HT-29 (cell line): ENCODE results near the gene GIT1. TPM values are rescaled to one million over a fixed set of nuclear protein-coding genes. Genes with fewer than 3 reads are reported as not detected.

Experiments used
- DNase-seq: peaks from one replicate; pipeline ENCODE4 v3.0.0-alpha.2; 2015; ENCODE audit warnings: low spot score
- total RNA-seq: library from RNA; depleted of rRNA; stranded (reverse); fragments of >200 nt; shearing (Covaris generic); gene quantifications from 2 replicates; pipeline ENCODE4 v1.2.3, GENCODE V29; 2014; rRNA removed

The GIT1 gene, protein sequence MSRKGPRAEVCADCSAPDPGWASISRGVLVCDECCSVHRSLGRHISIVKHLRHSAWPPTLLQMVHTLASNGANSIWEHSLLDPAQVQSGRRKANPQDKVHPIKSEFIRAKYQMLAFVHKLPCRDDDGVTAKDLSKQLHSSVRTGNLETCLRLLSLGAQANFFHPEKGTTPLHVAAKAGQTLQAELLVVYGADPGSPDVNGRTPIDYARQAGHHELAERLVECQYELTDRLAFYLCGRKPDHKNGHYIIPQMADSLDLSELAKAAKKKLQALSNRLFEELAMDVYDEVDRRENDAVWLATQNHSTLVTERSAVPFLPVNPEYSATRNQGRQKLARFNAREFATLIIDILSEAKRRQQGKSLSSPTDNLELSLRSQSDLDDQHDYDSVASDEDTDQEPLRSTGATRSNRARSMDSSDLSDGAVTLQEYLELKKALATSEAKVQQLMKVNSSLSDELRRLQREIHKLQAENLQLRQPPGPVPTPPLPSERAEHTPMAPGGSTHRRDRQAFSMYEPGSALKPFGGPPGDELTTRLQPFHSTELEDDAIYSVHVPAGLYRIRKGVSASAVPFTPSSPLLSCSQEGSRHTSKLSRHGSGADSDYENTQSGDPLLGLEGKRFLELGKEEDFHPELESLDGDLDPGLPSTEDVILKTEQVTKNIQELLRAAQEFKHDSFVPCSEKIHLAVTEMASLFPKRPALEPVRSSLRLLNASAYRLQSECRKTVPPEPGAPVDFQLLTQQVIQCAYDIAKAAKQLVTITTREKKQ
- total RNA-seq, result 52.2 and 56.3 TPM in 2 replicates

- DNase-seq, result peak; percentile 88
Observed at GRCh38 chr17:29589524-29590410, at the start of gene GIT1. TSS of gene GIT1 (minus strand) at chr17:29589648. CDS start at chr17:29589378, 270 bp downstream.

DNA sequence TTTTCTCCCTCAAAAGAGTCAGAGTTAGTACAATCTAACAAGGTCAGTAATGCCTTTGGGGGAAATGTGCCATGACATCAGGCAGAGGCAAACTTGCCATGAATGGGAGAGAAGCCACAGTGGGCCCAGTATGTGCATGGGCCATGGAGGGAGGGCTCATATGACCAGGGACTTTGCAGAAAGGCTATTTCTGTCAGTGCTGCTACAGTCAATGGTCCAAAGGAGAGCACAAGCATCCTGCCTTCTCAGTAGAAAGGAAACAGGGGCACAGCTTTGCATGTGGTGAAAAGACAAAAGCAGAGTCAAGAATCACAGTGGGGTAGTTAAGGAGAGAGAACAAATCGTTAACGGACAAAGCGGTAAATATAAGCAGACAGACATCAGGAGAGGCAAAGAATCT is 44.4 kb upstream of the GIT1 start:
- no peak for DNase-seq

GRCh38 chr17:29630630-29631193 is 41.3 kb upstream of the GIT1 start:
- DNase-seq, result no peak

GRCh38 chr17:29629839-29630238 is 40.4 kb upstream of the GIT1 start:
- no peak for DNase-seq

GRCh38 chr17:29628644-29629043 is 39.2 kb upstream of the GIT1 start:
- DNase-seq, result no peak

- DNase-seq, result no peak
Observed at GRCh38 chr17:29627951-29628350, 38.5 kb upstream of the GIT1 start.

GRCh38 chr17:29625037-29625750 is 35.7 kb upstream of the GIT1 start:
- DNase-seq, result peak; percentile 39

- no peak for DNase-seq
Observed at GRCh38 chr17:29624586-29624985, 35.1 kb upstream of the GIT1 start.

DNA sequence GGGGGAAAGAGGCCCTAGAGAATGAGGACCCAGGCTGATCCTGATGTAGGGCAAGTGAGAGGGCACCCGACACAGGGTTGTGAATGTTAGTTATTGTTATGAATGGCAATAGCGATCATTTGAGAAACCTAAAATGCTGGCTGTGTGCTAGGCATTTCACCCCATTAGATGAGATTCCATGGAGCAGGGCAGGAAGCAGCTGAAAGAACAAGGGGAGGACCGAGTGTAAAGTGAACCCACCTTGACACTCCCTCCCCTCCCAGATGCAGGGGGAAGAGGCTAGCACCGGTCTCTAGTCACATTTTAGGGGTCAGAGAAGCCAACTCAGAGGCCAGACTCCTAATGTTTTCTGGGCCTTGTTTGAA is 33.8 kb upstream of the GIT1 start:
- DNase-seq, result no peak

DNA sequence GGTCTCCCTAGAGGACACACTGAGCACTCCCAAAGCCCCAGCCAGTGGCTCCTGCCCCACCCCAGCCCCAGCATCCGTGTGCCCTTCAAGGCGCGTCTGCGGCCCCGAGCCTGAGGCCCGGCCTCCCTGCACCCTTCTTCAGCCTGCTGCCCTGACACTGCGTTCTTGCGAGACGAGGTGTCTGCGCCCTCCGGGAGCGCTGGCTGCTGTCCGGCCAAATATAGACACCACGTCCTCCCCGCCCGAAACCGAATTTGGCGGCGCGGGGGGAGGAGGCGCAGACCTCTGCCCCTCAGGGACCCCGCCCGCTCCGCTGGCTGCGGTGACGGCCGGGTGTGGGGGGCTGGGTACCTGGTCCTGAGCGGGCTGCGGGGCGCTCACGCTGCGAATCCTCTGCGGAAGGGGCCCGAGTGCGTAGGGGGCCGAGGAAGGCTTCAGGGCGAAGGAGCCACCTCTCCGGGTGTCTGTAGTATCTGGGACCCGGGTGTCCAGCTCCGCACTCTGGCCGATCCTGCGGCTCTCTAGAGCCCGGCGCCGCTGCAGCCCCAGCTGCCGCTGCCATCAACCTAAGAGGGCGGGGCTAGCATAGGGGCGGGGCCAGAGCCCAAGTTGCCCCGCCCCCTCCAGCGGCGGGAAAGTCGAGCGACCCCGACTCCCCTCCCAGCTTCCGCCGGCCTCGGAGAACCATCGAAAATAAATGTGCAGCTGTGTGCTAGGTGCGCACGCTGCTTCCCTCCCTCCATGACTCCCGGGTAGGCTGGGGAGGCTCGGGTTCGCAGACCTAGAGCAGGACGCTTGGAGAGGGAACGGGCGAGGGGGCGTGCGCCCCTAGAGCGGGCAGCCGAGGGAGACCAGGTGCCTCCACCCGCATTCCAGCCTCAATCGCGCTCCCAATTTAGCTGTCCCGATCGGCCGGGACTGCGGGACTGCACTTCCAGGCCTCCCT is 33.2 kb upstream of the GIT1 start, which contains the start of gene CORO6:
CORO6 (minus strand) TSS at position 576 of the 946 bp plus-strand sequence. CDS start 1,491 bp downstream, outside the sequence.
- DNase-seq, result no peak

GRCh38 chr17:29621751-29622194 is 32.3 kb upstream of the GIT1 start:
- no peak for DNase-seq

- no peak for DNase-seq
Observed at GRCh38 chr17:29620779-29621500, 31.5 kb upstream of the GIT1 start.

DNA sequence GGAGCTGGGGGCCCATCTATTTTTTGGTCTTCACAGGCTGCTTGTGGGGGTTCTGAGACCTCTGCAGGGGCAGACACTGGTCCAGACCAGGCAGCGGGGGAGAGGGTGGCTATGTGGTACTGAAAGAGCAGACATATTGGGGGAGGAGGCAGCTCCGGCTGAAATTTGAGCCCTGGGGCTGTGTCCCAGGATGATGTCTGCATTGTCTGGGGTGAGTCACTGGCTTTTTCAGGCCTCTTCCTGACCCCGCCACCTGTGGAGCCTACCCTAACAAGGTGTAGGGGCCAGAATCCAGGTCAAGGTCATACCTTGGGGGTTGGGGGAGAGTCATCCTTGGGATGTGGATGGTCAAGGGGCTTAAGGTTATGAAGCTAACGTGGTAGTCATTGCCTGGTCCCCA is 30.8 kb upstream of the GIT1 start:
- DNase-seq, result no peak

- peak; percentile 37 for DNase-seq
Observed at GRCh38 chr17:29619251-29619650, 29.8 kb upstream of the GIT1 start.

DNA sequence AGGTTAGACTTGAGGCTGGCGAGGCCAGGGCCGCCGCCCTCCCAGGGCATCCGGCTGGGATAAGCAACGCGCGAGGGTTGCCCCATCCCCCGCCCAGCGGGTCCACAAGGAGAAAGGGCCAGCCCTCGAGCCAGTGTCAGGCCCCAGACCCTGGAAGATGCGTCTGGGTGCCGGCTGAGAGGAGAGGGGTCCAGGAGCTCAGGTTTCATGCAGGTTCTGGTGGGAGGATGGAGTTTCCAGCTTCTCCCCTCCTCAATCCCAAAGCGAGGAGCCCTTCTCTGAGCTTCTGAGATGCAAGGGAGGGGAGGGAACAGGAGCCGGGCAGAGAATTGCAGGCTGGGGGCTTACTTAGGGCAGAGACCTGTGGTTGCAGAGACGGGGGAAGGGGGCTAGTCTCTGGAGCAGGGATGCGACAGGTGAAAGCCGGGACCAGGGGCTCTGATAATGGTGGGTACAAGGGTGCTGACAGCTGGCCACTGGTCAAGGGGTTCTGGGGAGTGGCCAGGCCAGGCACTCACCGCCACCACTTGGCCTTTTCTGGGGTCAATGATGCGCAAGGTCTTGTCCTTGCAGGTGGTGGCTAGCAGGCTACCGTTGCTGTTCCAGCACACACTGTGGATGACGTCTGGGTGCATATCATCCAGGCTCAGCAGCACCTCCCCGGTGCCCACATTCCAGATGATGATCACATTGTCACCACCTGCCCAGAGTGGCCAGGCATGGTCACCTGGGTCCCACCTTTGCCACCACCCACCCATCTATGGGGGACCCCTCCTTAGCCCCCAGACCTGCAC is 29.0 kb upstream of the GIT1 start:
- no peak for DNase-seq

GRCh38 chr17:29617481-29618271 is 28.2 kb upstream of the GIT1 start:
- DNase-seq, result peak; percentile 79

DNA sequence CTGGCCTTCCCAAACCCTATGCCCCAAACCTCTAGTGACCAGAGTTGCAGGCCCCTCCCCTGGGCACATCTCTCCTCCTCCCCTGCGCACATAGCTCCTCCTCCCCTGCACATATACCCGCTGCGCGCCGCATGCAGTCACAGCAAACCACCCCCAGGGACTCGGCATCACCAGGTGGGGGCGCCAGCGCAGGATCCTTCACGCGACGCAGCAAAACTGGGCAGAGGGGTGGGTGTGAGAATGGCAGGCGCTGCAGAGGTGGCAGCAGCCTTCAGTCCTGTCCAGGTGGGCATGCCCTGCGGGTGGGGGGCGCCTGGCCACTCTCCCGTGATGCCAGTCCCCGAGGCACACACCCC is 27.7 kb upstream of the GIT1 start:
- DNase-seq, result peak; percentile 81
